Measurements from ENCODE around the gene ZNF580.

DNA sequence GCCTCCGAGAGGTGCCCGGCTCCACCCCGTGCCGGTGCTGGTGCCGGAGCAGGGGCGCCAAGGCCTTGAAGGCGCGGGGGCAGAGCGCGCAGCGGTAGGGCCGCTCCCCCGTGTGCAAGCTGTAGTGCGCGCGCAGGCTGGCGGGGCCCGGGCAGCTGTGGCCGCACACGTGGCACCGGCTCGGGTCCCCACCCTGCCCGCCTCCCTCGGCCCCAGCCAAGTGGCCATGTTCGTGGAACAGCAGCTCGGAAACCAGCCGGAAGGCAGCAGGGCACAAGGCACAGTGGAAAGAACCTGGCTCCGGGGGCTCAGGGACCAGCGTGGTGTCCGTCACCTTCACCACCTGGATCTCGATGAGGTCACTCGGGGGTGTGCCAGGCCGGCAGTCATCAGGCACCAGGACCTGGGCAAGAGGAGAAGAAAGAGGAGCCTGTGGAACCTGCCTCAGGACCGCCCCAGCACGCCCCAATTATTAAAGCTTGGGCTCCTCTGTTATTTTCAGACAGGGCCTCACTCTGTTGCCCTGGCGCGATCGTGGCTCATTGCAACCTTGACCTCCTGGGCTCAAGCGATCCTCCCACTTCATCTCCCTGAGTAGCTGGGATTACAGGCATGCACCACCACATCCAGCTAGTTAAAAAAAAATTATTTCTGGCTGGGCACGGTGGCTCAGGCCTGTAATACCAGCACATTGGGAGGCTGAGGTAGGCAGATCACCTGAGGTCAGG is 18.4 kb upstream of the ZNF580 start:
- TF ChIP-seq CTCF (conservative IDR thresholded peaks at IDR 0.05; ENCODE audit: low read depth, low read length) (no peak), EZH2phosphoT487 (IDR thresholded peaks at IDR 0.05; ENCODE audit: borderline replicate concordance, low read length) (no peak)
